GM06990 (cell line): Measurements from ENCODE around the gene EHBP1L1.
A peak's percentile ranks its signal among the peaks of the same experiment; 100 is the strongest.

ENCODE experiments used
- DNase-seq: peaks from one replicate; pipeline ENCODE4 v3.0.0-alpha.2; 2011; ENCODE audit not compliant: insufficient read length; ENCODE audit errors: extremely low read depth
- H3K27me3 ChIP-seq: replicated peaks from 2 replicates; pipeline ENCODE4 v1.6.0; 2011; ENCODE audit warnings: low read length; ENCODE audit not compliant: control insufficient read depth, insufficient read depth
- H3K36me3 ChIP-seq: 2 replicates; pipeline ENCODE4 v1.5.1; 2011; ENCODE audit warnings: low read length; ENCODE audit not compliant: control insufficient read depth, insufficient read depth
- H3K4me3 ChIP-seq: replicated peaks from 2 replicates; pipeline ENCODE4 v1.5.1; 2011; ENCODE audit warnings: low read depth, mild to moderate bottlenecking, control low read depth, low read length
- TF ChIP-seq, protein P1 (sequence below): IDR thresholded peaks from 2 replicates; pipeline ENCODE4 v1.5.1; 2011; ENCODE audit warnings: low read length, control low read depth, mild to moderate bottlenecking, inconsistent platforms; ENCODE audit not compliant: insufficient read depth, poor library complexity, severe bottlenecking

Gene EHBP1L1

DNA sequence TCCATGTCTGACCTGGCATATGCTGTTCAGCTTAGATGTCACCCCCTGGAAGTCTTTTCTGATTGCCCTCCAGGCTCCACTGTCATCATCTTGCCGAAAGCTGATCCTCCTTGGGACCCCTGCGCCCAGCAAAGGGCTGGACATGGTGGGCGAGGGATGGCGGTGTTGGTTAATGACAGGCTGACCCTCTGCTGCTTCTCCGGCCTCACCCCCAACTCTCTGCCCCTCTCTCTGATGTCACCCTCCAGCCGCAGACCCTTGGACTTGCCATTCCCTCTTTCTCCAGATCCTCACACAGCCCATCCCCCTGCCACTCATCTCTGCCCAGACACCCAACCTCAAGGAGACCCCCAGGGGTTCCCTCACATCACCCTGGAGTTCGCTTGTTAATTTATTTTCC, 2.3 kb downstream of the EHBP1L1 start:
- no peak for DNase-seq
- peaks cover 30% of the 10 kb centered on the region for H3K36me3 ChIP-seq
- H3K27me3 ChIP-seq: no peaks in the 10 kb centered on the region
- TF ChIP-seq, protein P1, sequence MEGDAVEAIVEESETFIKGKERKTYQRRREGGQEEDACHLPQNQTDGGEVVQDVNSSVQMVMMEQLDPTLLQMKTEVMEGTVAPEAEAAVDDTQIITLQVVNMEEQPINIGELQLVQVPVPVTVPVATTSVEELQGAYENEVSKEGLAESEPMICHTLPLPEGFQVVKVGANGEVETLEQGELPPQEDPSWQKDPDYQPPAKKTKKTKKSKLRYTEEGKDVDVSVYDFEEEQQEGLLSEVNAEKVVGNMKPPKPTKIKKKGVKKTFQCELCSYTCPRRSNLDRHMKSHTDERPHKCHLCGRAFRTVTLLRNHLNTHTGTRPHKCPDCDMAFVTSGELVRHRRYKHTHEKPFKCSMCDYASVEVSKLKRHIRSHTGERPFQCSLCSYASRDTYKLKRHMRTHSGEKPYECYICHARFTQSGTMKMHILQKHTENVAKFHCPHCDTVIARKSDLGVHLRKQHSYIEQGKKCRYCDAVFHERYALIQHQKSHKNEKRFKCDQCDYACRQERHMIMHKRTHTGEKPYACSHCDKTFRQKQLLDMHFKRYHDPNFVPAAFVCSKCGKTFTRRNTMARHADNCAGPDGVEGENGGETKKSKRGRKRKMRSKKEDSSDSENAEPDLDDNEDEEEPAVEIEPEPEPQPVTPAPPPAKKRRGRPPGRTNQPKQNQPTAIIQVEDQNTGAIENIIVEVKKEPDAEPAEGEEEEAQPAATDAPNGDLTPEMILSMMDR: no peak
- peak overlapping the region; percentile 90 for H3K4me3 ChIP-seq

DNA sequence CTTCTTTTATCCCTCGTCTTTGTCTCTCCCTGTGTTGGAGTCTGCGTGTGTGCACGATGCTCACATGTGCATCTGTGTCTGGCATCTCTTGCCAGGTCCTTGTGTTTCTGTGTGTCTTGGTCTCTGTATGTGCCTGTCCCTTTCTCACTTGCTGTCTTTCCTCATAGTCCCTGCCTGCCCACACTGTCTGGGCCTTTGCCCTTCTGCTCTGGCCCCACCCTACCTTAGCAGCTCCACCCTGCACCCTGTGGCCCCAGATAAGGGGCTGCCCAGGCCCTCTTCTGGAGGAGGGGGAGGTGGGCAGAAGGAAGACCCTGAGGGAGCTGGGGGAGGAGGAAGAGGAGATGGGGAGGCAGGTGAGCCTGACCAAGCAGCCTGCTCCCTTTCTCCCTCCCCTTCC, 2.8 kb downstream of the EHBP1L1 start:
- Histone ChIP-seq H3K36me3 (peaks cover 32% of the 10 kb centered on the region), H3K4me3 (no peak overlapping the region), H3K27me3 (no peaks in the 10 kb centered on the region)
- TF ChIP-seq, protein P1: no peak
- DNase-seq: no peak

DNA sequence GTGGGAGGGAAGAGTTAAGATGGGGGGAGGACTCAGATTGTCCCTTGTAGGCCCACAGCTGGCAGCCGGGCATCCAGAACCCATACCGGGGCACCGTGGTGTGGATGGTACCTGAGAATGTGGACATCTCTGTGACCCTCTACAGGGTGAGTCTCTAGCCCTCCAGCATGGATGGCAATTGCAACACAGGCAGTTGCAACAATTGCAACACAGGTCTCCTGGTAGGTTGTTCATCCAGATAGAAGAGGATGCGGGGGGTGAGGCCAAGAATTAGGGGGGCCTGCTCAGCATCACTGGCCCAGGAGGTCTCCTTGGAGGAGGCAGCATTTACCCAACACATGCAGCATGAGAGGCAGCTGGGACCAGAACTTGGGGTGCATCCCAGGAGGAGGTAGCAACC, 3.4 kb downstream of the EHBP1L1 start:
- DNase-seq: no peak
- H3K36me3 ChIP-seq: peaks cover 38% of the 10 kb centered on the region
- no peak overlapping the region for H3K4me3 ChIP-seq
- H3K27me3 ChIP-seq: no peaks in the 10 kb centered on the region
- TF ChIP-seq, protein P1: no peak

DNA sequence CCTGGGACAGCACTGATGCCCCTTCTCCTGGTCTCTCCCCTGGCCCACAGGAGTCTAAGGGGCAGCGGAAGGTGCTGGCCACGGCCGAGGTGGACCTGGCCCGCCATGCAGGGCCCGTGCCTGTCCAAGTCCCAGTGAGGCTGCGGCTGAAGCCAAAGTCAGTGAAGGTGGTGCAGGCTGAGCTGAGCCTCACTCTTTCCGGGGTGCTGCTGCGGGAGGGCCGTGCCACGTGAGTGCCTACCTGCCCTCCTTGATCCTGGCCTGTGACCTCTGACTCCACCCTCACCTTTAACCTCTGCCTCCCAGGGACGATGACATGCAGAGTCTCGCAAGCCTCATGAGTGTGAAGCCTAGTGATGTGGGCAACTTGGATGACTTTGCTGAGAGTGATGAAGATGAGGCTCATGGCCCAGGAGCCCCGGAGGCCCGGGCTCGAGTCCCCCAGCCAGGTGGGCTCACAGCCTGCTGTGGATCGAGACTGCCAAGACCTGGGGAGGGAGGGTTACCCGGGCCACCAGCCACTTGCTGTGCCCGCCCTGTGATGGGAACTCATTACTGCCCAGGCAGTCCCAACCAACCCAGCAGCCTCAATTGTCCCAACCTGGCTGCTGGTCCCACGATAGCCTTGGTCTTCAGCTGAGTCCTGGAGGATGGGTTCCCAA, 4.3 kb downstream of the EHBP1L1 start:
- no peaks in the 10 kb centered on the region for H3K27me3 ChIP-seq
- TF ChIP-seq, protein P1: no peak
- no peak overlapping the region for H3K4me3 ChIP-seq
- no peak for DNase-seq
- peaks cover 39% of the 10 kb centered on the region for H3K36me3 ChIP-seq

DNA sequence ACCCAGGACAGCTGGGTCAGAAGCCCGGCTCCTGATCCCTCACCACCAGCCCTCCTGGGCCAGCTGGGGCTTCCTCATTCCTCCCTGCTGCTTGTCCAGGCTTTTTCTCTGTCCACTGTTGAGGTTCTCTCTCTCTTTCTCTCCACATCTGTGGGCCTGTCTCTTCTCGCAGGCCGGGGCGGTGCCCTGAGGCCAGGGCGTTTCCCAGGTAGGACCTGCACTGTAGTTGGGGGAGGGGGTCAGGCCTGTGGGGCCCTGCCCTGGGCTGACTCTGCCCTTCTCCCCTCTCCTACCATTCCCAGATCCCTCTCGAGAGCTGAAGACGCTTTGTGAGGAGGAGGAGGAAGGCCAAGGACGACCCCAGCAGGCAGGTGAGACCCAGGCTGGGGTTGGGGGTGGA, 4.9 kb downstream of the EHBP1L1 start:
- peaks cover 42% of the 10 kb centered on the region for H3K36me3 ChIP-seq
- no peak for DNase-seq
- TF ChIP-seq, protein P1: no peak
- no peak overlapping the region for H3K4me3 ChIP-seq
- H3K27me3 ChIP-seq: no peaks in the 10 kb centered on the region

DNA sequence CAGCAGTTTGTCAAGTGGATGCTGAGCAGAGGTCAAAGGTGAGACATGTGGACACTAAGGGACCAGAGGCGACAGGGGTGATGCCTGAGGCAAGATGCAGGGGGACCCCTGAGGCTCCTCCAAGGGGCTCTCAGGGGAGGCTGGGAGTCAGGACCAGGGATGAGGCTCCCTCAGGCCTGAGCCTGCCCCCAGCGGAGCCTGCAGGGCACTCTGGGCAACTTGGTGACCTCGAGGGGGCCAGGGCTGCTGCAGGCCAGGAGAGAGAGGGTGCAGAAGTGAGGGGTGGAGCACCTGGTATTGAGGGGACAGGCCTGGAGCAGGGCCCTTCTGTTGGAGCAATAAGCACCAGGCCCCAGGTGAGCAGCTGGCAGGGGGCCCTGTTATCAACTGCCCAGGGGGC, 6.1 kb downstream of the EHBP1L1 start:
- peaks cover 47% of the 10 kb centered on the region for H3K36me3 ChIP-seq
- H3K4me3 ChIP-seq: no peak overlapping the region
- TF ChIP-seq, protein P1: no peak
- no peaks in the 10 kb centered on the region for H3K27me3 ChIP-seq
- no peak for DNase-seq
